HG03066 (cell line): ENCODE data around the gene TPX2.

Source experiments
- ATAC-seq: cut with Tn5 transposase; IDR thresholded peaks from one replicate; pipeline ENCODE4 v1.9.1; 2021; ENCODE audit warnings: low read depth; ENCODE audit not compliant: unreplicated experiment

TPX2 gene

GRCh38 chr20:31738729-31739549 is at the start of gene TPX2:
TSS of gene TPX2 (plus strand) at chr20:31739290. CDS start at chr20:31757477, 18,187 bp downstream.
- ATAC-seq, result peak; percentile 96

GRCh38 chr20:31690124-31690666 is 48.9 kb upstream of the TPX2 start:
- no peak for ATAC-seq

- ATAC-seq, result peak; percentile 75
Observed at GRCh38 chr20:31691646-31692275, 47.3 kb upstream of the TPX2 start.

GRCh38 chr20:31693402-31693801 is 45.7 kb upstream of the TPX2 start:
- no peak for ATAC-seq

GRCh38 chr20:31693987-31694661 is 45.0 kb upstream of the TPX2 start:
- no peak for ATAC-seq

GRCh38 chr20:31694842-31695593 is 44.1 kb upstream of the TPX2 start:
- no peak for ATAC-seq

- no peak for ATAC-seq
Observed at GRCh38 chr20:31695849-31696804, 43.0 kb upstream of the TPX2 start.

GRCh38 chr20:31698243-31698802 is 40.8 kb upstream of the TPX2 start:
- no peak for ATAC-seq

GRCh38 chr20:31698803-31699718 is 40.0 kb upstream of the TPX2 start:
- ATAC-seq, result peak; percentile 96

GRCh38 chr20:31699801-31700728 is 39.0 kb upstream of the TPX2 start:
- ATAC-seq, result no peak

- ATAC-seq, result no peak
Observed at GRCh38 chr20:31700747-31701146, 38.3 kb upstream of the TPX2 start.

- ATAC-seq, result no peak
Observed at GRCh38 chr20:31701591-31701990, 37.5 kb upstream of the TPX2 start.

GRCh38 chr20:31704225-31705119 is 34.6 kb upstream of the TPX2 start:
- no peak for ATAC-seq

GRCh38 chr20:31705191-31705590 is 33.9 kb upstream of the TPX2 start:
- no peak for ATAC-seq

- peak; percentile 91 for ATAC-seq
Observed at GRCh38 chr20:31705598-31706597, 33.2 kb upstream of the TPX2 start.
